NCI-H69 (cell line): ENCODE measurements around the gene CA5A.
"Not testable (repeated sequence)": the region's sequence is repeated elsewhere in the genome, so short reads cannot be mapped to it uniquely, and the experiment has no call there.

Experiments used
- DNase-seq: peaks from one replicate; lab custom pipeline; 2025; lab: John Stamatoyannopoulos, UW

The CA5A gene

DNA sequence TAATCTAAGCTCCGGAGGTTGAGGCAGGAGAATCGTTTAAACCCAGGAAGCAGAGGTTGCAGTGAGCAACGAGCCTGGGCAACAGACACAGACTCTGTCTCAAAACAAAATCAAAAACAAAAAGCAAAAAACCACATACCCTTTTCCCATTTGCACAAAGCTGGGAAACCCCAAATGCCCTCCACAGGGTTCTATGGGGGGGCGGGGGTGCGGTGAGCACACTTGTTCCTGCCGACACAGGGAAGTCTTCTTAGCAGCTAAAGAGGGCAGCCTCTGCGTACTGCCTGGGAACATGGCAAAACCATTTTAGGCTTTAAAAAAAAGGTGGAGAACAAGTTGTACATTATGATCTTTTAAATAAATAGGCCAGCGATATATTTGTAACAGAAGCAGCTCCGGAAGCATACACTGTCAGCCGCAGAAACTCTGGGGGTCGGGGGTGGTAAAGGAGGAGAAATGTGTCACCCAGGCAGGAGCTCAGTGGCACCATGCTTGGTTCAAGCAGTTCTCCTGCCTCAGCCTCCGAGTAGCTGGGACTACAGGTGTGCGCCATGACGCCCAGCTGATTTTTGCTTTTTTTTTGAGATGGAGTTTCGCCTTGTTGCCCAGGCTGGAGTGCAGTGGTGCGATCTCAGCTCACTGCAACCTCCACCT is 70.3 kb downstream of the CA5A start:
- DNase-seq = not testable (repeated sequence)

DNA sequence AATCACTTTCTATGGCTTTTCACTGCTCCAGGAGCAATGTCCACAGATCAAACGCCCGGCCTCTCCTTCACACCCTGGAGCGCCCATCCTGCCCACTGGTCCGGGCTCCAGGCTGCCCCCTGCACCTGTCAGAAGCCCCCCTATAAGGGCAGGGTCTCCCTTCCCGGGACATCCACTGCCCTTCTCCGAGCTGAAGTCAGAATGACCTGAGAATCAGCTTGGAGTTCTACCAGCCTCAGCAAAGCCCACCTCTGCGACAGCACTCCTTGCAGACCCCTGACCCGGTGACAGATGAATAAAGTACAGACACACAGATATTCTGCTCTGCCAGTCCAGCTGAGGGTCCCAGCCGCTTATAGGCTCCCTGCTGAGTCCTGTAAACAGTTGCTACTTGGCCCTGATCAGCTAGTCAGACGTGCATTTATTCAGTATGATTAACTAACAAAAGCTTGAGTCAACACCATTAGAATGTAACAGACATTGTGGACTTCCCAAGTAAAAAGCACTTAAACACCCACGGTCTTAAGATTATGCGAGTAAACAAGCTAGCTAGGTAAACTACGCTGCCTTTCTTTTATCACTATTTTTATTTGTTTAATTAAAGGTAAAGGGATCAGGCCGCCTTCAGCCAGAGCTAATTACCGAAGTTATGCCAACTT is 71.9 kb downstream of the CA5A start:
- peak; percentile 72 for DNase-seq

DNA sequence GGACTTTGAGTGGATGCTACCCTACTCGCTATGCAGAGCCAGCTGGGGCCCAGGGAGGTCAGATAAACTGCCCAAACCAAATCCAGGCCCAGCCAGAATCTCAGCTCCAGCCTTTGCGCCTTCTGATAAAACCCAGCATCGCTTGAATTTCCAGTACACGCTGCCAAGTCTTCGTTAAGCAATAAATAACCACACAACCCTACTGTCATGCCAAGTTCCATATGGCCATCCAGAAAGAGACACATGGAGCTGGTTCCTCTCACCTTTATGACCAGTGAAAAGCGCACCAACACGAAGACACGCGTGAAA is 73.0 kb downstream of the CA5A start:
- DNase-seq = peak; percentile 19

DNA sequence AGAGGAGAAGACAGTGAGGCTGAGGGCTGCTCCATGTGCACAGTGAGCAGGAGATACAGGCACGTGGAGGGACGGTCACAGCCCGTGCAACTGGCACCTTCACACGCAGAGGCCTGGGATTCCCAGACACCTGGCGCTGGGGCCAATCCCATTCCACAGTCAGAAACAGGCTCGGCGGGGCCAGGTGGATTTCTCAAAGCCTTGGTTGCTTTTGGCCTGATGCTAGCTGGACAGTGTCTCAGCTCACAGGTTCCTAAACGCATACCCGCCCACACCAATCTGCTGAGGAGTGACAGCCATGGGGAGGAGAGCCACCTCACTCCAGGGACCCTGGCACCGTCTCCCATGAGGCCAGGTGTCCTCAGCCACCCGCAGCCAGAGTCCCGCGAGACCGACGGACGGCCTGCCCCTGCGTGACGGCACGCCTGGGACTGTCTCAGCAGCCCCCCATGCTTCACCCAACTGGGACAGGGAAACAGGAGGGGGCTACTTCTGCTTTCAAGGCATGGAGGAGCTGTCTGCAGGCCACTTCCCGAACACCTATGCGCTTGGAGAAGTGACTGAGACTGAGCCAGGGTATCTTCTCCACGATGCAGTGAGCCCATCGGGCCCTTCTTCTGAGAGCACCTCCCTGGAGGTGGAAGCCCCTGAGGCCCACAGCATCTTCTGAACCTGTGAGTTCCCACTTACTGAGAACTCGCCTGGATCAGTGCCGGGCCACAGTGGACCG is 73.6 kb downstream of the CA5A start:
- peak; percentile 14 for DNase-seq

DNA sequence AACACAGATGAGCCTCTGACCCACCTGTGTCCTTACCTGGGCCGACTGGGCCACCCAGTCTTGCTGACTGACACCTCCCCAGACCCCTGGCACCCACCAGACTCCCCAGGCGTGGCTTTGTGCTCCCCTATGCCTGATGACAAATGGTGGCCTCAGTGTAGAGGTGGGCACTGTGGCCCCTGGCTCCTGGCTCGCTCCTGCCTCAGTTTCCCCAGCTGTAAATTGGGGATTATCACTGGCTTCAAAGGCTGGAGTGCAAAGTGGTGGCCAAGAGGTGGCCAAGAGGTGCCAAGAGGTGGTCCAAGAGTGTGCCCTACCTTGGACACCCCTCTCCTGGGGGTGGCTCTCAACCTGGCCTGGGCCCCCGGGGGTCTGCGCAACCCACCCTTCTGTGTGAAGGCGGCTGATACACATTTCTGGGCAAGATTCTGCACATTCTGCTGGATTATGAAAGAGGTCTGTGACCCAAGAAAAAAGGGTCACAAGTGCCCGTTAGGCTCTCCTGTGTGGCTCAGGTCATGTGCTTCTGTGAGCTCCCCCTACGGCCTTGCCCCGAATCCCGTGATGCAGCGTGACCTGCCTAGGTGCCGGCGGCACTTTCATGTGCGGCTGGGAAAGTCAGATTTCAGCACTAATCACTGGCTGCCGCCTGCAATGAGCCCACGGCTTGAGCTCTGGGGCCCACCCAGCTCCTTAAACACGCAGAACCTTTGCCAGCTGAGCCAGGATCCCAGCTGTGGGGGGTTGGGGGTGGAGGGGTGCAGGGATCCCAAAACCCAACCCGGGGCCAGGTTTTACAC is 74.8 kb downstream of the CA5A start:
- DNase-seq = not testable (repeated sequence)

DNA sequence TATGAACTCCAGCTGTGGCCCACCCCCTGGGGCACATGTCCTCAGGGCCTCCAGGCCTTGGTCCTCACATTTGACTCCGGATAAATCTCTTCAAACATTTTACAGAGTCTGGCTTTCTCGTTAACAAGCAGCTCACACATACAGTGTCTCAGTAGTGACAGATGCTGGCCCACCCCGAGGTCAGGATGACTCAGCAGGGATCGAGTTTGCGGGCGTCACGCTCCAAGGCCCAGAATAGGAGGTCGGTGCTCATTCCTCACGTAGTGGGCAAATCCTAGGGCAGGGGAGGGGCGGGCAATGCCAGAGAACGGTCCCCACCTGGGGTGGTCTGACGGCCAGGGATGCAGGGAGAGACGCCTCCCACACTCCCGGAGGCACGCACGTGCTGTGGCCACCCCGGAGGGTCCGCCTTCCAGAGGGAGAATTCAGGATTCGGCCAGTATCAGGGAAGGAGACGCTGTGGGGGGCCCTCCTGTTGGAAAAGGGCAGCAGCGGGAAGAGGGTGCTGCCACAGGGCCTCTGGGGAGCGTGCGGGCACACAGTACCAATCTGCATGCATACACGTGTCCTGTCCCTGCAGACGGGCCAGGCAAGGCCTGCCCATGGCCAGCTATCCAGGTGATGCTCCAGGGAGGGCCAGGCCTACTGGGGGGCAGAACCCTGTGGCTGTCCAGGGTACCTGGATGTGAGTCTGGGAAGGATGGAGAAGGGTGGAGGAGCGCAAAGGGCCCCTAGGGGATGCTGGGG is 75.6 kb downstream of the CA5A start:
- DNase-seq = peak; percentile 82

DNA sequence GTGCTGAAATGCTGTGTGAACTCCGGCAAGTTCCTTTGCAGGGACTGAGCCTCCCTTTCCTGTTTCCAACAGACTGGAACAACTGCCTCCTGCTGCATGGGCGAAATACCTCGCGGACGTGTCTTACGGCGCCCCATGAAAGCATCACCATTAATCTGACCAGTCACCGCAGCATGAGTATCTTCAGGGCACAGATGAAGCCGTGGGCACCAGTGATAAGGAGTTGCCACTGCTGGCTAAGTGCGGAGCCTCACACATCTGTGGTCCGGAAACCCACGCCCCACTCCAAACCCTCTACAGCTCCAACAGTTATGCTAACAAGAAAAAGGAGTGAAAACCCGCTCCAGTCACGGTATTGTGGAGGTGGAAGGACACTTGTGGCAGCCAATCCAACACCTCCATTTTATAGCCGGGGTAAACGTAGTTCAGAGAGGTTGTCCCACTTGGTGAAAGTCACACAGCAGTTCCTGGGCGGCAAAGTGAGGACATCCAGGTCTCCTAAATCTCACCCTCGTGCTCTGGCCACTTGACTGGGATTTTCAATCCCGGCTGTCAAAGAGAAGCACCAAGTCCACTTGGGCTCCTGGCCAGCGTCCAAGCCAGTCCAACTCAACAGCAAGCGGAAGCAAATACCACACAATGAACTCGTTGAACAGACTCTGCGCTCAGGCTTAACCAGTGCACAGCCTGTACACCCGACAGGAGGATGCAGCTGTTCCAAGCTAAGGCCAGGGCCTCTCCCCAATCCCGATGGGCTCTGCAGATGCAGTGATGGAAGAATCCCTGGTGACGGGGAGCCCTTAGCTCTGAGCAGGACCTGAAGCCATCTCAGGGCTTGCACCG is 78.0 kb downstream of the CA5A start:
- not testable (repeated sequence) for DNase-seq

DNA sequence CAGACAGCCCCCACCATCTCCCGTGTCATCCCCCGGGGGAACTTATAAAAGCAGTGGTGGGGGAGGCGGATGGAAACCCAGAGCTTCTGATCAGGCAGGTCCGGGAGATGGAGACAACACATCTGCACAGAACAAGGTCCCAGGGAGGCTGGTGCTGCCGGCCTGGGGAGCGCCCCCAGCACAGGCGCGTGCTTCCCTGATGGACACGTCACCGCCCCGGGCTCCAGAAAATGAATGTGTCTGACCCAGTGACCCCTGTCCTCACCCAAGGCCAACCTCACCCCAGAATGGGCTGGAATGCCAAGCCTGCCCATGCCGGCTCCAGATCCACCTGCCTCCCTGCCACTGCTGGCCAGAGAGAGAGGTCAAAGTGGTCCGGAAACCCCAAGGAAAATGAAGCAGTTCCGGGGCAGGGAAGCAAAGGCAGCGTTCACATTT is 79.5 kb downstream of the CA5A start:
- no peak for DNase-seq

DNA sequence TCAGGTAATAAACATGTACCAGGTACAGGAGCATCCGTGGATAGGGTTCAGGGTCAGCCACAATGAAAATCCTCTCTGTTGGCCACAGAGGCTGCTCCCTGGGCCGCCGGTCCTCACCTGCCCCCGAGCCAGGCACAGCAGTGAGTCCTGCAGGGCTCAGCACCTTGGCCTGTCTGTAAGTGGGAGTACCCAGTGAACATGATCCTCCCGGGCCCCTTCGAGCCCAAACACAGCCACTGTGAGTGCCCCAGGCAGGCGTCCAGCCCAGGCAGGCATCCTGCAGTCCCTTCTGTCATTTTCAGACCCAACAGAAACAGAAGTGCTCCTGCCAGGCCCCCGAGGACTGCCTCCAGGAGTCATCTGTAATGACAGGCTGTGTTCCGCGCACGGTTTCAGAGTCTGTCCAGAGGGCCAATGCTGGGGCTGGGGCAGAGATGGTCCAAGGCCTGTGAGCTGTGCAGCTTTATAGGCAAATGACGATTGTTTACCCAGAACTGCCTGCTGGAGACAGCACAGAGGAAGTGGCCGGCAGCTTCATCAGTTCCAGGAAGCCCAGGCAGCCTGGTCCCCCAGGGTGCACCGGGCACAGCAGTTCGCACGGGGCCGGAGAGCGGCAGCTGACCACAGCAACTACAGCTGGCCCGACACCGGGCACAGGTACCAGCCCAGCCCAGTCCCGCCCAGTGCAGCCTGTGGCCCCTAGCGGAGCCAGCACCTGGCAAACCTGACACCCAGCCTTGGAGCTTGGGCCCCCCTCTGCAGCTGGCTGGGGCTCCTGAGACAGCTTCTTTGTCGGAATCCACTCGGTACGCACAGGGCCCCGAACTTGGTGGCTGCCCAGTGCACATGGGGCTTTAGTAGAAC is 80.2 kb downstream of the CA5A start:
- DNase-seq = peak; percentile 51

DNA sequence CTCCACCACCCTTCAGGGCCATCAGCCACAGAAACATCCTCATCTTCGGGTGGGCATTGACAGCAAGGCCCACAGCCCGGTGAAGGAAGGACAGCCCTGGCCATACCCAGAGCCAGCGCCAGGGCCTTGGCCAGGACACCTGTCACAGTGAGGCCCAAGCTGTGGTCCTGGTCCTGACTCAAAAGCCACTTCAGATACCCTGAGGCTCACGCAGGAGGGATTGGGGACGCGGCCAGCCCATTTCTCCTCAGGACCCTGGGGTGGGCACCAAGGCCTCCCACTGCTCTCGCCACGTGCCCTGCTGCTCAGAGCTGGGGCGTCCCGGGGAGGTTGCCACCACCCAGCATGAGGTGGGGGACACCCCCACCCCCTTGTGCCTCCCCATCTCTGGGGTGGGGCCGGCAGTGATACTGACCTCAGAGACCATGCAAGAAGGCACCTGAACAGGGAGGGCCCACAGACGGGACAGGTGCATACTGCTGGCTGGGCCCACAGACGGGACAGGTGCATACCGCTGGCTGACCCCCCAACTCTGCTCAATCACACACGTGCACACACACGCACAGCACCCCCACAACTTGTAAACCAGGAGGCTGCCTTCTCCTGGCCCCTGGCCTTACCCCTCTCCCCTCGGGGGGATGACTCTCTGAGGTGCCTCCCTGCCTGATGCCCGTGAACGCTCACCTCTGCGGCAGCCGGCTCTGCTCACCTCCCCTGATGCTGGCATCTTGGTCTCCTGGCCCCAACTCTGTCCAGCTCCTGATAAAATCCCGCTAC is 81.2 kb downstream of the CA5A start:
- no peak for DNase-seq

DNA sequence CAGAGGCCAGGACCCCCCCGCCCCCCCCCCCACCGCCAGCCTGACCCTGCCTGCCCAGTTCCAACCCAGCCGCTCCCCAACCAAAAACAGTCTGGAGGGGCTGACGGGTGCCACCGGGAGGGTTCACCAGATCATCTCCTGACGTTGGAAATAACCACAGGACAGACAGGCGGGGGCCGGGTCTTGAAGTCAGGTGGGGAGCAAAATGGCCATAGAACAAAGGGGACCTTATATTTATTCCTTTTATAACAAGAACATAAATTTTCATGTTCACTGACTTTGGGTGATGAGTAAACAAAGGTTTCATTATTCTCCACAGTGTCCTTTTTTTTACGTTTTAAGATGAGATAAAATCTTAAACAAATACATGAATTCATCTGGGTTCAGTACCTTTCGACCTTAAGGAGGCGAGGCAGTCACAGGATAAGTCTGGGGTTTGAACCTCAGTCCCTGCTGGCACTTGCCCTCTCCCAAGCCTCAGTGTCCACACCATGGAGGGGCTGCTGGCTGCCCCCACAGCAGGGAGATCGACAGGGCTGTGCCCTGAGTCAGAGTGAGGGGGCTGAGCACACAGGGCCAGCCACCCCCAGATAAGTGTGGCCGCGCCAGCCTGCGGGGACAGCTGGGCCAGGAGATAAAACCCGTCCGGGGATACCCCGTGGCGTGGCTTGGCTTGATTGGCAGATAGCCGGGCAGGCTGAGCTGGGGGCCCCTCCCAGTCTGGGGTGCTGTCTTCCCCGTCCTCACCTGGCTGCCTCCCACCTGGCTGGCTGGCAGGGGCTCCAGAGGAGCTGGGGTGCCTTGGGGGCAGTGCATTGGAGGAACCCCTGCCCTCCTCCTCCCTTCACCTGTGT is 82.0 kb downstream of the CA5A start:
- peak; percentile 26 for DNase-seq

DNA sequence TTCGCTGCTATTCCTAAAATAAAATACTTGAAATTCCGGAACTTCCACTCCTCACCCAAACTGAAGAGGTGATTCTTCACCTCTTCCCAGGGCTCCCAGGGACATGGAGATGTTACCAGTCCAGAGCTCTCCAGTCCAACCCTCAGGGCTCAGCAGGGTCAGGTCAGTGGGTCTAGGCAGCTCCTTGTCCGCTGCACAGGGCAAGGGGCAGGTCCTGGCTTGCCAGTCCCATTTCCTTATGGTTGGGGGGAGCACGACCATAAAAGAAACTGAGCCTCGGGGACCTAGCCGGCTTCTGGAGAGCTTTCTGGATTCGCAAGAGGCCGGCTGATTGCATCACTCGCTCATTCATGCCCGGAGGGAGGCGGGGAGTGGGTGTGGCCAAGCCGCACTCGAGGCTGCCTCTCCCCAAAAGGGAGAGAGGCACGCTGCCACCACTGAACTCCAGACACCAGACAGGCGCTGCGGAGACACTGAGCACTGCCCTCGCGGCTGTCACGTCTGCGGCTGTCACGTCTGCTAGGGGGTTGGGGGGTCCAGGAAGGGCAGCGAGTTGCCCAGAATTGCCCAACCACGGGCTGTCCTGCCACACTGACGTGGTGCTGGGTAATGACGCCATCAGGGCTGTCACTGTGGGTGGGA is 82.8 kb downstream of the CA5A start:
- peak; percentile 86 for DNase-seq

DNA sequence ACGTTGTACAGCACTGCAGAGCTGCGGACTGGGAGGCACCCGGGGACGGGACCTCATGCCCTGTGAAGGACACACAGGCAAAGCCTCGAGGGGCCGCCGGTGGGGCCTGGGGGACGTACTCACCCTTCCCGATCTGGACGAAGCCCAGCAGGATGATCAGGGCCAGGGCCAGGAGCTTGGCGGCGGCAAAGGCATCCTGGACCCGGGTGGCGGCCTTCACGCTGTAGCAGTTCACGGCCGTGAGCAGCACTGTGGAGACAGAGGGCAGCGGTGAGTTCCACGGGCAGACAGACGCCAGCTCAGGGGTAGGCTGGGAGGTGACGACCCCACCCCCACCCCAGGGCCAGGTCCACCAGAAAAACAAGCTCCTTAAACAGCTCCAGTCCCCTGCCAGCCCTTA is 84.7 kb downstream of the CA5A start:
- no peak for DNase-seq

DNA sequence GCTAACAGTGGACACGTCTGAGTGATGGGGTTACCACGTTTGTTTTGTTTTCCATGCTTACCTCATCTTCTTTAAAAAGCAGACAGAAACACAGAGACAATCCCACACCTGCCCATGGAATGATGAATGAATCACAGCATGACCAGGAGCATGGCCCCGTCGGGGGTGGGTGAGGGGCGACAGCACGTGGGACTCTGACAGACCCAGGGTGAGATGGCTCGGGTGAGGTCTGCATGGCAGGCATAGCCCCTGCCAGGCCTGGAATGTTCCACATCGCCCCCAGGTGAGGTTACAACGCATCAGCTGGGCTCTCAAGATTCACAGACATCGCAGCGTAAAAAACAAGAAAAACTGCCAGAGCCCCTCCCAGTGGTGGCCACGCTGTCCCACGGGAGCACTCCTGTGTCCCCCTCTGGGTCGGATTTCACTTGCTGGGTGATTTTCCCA is 85.2 kb downstream of the CA5A start:
- DNase-seq = no peak

DNA sequence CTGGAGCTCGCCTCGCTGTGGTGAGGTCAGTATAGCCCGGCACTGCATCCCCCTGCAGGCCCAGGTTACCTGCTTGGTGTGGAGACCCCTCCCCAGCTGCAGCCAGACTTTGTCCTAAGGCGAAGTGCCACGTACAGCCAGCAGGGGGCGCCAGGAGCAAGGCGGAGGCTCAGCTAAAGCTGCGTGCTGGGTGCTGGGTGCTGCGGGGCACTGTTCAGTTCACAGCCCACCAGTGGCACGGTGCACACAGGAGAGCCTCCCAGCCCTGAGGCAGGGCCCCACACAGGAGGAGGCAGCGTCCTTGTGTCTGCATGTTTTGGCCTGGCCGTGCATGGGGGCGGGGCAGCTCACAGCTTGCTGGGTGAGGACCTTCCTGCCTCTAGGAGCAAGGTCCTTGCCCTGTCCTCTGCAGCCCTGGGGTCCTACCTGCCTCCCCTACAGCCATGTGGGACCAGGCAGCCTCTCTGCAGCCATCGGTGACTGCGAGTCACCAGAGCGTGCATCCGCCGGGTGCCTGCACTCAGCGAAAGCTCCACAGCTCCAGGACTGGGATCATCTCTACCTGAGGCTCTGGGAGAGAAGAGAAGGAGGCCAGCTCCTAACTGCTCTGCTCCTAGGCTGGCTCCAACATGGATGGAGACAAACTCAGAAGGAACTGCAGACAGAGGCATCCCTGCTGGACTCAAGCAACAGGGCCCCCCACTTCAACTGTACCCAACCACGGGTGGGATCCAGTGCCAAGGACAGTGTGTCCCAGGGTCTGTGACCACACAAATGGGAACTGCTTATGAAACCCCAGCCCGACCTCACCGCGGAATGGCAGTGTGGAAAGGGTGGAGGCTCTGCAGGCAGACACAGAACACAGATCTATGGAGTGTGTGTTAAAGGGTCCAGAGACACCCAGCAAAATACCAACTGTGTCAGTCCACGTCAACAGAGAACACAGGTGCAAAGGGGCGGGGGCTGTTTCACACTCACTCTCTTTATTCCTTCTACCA is 86.0 kb downstream of the CA5A start:
- peak; percentile 54 for DNase-seq

DNA sequence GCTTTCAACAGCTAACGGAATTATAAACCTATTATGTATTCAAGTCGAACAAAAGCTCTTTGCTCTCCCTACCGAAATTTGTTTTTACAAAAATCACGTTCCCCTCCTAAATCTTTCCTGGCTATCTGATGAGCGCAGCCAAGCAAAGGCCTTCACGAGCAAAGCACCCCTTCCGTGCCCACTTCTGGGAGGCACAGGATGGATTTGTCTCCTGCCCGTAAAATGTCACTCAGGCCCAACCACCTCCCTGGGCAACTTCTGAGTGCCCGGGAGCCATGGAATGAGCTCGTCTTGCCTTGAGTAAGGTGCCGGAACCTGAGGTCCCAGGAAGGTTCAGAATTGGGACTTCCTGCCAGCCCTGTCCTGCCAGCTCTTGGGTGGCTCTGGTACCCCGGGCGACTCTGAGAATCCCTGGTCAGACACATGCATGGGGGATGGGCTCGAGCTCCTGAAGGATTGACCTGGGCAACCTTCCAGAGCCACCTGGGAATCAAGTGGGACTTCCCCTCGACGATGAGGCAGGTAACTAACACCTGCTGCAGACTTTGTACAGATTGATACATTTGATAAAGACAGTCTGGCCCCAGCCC is 86.8 kb downstream of the CA5A start:
- DNase-seq = no peak
